NB4 (cell line): Measurements from ENCODE around the gene PDE4D.

Source experiments
- MYC ChIP-seq: IDR thresholded peaks from 2 replicates; pipeline ENCODE4 v1.6.1; 2011; ENCODE audit warnings: low read depth, low read length
- POLR2A ChIP-seq: IDR thresholded peaks from 2 replicates; pipeline ENCODE4 v1.6.1; 2011; ENCODE audit warnings: mild to moderate bottlenecking; ENCODE audit not compliant: insufficient read length; ENCODE audit errors: extremely low read depth
- TF ChIP-seq, protein P1 (sequence below): IDR thresholded peaks from one replicate; pipeline ENCODE4 v1.5.1; 2012; ENCODE audit warnings: low read depth, low read length
- TF ChIP-seq, protein P2 (sequence below): IDR thresholded peaks from 2 replicates; pipeline ENCODE4 v1.6.1; 2011; ENCODE audit warnings: low read depth, low read length

DNA sequence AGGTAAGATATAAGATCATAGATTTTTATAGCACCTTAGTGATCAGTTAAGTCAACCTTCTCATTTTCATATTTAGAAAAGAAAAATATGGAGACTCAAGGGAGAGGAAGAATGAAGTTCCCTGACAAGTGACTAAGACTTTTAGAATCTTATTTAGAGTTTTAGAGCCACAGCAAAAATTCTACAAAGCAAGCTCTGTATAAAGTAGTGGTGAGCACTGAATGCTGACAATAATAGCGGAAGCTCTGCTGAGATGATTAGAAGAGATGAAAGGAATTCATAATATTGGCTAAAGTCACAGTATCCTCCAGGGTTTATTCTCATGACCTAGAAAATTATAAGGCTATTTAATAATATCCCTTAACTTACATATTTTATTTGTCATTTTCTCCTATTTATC is 316.0 kb downstream of the PDE4D start:
- TF ChIP-seq, protein P1, sequence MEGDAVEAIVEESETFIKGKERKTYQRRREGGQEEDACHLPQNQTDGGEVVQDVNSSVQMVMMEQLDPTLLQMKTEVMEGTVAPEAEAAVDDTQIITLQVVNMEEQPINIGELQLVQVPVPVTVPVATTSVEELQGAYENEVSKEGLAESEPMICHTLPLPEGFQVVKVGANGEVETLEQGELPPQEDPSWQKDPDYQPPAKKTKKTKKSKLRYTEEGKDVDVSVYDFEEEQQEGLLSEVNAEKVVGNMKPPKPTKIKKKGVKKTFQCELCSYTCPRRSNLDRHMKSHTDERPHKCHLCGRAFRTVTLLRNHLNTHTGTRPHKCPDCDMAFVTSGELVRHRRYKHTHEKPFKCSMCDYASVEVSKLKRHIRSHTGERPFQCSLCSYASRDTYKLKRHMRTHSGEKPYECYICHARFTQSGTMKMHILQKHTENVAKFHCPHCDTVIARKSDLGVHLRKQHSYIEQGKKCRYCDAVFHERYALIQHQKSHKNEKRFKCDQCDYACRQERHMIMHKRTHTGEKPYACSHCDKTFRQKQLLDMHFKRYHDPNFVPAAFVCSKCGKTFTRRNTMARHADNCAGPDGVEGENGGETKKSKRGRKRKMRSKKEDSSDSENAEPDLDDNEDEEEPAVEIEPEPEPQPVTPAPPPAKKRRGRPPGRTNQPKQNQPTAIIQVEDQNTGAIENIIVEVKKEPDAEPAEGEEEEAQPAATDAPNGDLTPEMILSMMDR = no peak
- TF ChIP-seq POLR2A (no peak), MYC (no peak)
- TF ChIP-seq, protein P2, sequence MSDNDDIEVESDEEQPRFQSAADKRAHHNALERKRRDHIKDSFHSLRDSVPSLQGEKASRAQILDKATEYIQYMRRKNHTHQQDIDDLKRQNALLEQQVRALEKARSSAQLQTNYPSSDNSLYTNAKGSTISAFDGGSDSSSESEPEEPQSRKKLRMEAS = no peak
